GM12878 (cell line): ENCODE data around the gene SHANK3. TPM values are rescaled to one million over a fixed set of nuclear protein-coding genes. Genes with fewer than 3 reads are reported as not detected.
A peak's percentile ranks its signal among the peaks of the same experiment; 100 is the strongest.

Experiments
- ATAC-seq: fragments of 200-7000 bp; cut with Tn5 transposase; 3 replicates; pipeline ENCODE4 v1.9.1; 2020; ENCODE audit warnings: mild to moderate bottlenecking, moderate library complexity
- BruUV-seq: library from RNA; stranded (reverse); fragments of 400-500 nt; replicated peaks from 2 replicates; lab custom pipeline; 2021; lab: Mats Ljungman, UMichigan
- CTCF ChIA-PET: fragments of 300-600 bp; sonication (Branson Sonifier 250); formaldehyde crosslinking; extraction: SDS; loops from one replicate; lab custom pipeline; 2021; ENCODE audit warnings: inconsistent platforms; lab: Yijun Ruan, JAX
- POLR2A ChIA-PET: fragments of 350-600 bp; formaldehyde crosslinking; extraction: SDS; loops from one replicate; lab custom pipeline; 2021; ENCODE audit warnings: inconsistent platforms; lab: Charles Lee
- RAD21 ChIA-PET: fragments of 300-600 bp; sonication (Branson Sonifier 250); formaldehyde crosslinking; loops from one replicate; lab custom pipeline; 2023; ENCODE audit warnings: antibody characterized with exemption; ENCODE audit not compliant: unreplicated experiment; lab: Charles Lee
- SMC1A ChIA-PET: fragments of 300-600 bp; sonication (Branson Sonifier 250); formaldehyde crosslinking; loops from one replicate; lab custom pipeline; 2023; ENCODE audit not compliant: unreplicated experiment, uncharacterized antibody; lab: Charles Lee
- DNase-seq: peaks from one replicate; pipeline ENCODE4 v3.0.0-alpha.2; 2011; ENCODE audit warnings: low read depth, low spot score
- FAIRE-seq: peaks from 3 replicates; lab custom pipeline; 2011; peaks lifted over from hg19 to GRCh38; lab: Jason Lieb, UNC
- H2AFZ ChIP-seq: 2 replicates; pipeline ENCODE4 v1.6.0; 2011; ENCODE audit warnings: low read depth, low read length, control low read depth; ENCODE audit not compliant: control insufficient read depth
- H3K27ac ChIP-seq: 2 replicates; pipeline ENCODE4 v1.5.1; 2011; ENCODE audit warnings: control low read depth; ENCODE audit not compliant: control insufficient read depth, insufficient read depth
- H3K27me3 ChIP-seq, 2 experiments: replicated peaks in 1 of 2; 2 replicates each; pipeline versions ENCODE4 v1.6.0 to v1.6.1; 2011; ENCODE audit warnings: low read length in 1 of 2; ENCODE audit not compliant: control insufficient read depth in 2 of 2, insufficient read depth in 2 of 2
- H3K36me3 ChIP-seq, 2 experiments: 2 replicates each; pipeline ENCODE4 v1.5.1; 2011; ENCODE audit warnings: low read length in 1 of 2; ENCODE audit not compliant: control insufficient read depth in 2 of 2, insufficient read depth in 2 of 2
- H3K4me1 ChIP-seq: 2 replicates; pipeline ENCODE4 v1.6.1; 2011; ENCODE audit warnings: mild to moderate bottlenecking, low read length, moderate library complexity, mixed read lengths; ENCODE audit not compliant: control insufficient read depth, insufficient read depth
- H3K4me2 ChIP-seq: 2 replicates; pipeline ENCODE4 v1.6.0; 2011; ENCODE audit warnings: control low read depth; ENCODE audit not compliant: control insufficient read depth, insufficient read depth
- H3K4me3 ChIP-seq: fragments of 200-600 bp; sonication (generic); 2 replicates; pipeline ENCODE4 v1.5.1; 2016
- H3K79me2 ChIP-seq: 2 replicates; pipeline ENCODE4 v1.6.0; 2011; ENCODE audit warnings: low read length; ENCODE audit not compliant: control insufficient read depth, insufficient read depth
- H3K9ac ChIP-seq: 2 replicates; pipeline ENCODE4 v1.8.0; 2011; ENCODE audit warnings: low read length, control low read depth, mixed read lengths; ENCODE audit not compliant: control insufficient read depth, insufficient read depth
- H3K9me3 ChIP-seq: replicated peaks from 3 replicates; pipeline ENCODE4 v1.5.1; 2011; ENCODE audit warnings: mild to moderate bottlenecking, low read length; ENCODE audit not compliant: control insufficient read depth, insufficient read depth
- H4K20me1 ChIP-seq: 2 replicates; pipeline ENCODE4 v1.6.0; 2011; ENCODE audit not compliant: control insufficient read depth, insufficient read depth
- CBFB ChIP-seq: IDR thresholded peaks from 2 replicates; pipeline ENCODE4 v1.6.1; 2016; ENCODE audit warnings: antibody characterized with exemption, low read depth
- EGR1 ChIP-seq, 2 experiments: IDR thresholded peaks; 1 replicate in 1 of 2; 2 replicates in 1 of 2; pipeline ENCODE4 v1.6.1; 2011 to 2012; ENCODE audit warnings: low read depth in 2 of 2, low read length in 2 of 2, borderline replicate concordance in 1 of 2, mild to moderate bottlenecking in 1 of 2, moderate library complexity in 1 of 2
- ESRRA ChIP-seq: IDR thresholded peaks from 2 replicates; pipeline ENCODE4 v1.6.1; 2012; ENCODE audit warnings: mild to moderate bottlenecking, low read length, improper control_type of control experiment
- EZH2 ChIP-seq: IDR thresholded peaks from 2 replicates; pipeline ENCODE4 v1.6.1; 2012; ENCODE audit warnings: low read depth, mild to moderate bottlenecking, control low read depth, inconsistent platforms, low read length, borderline replicate concordance; ENCODE audit not compliant: control insufficient read depth
- RCOR1 ChIP-seq: conservative IDR thresholded peaks from 2 replicates; pipeline ENCODE4 v1.6.1; 2012; ENCODE audit warnings: low read depth, low read length, improper control_type of control experiment
- STAT1 ChIP-seq: fragments of 450-650 bp; conservative IDR thresholded peaks from 2 replicates; pipeline ENCODE4 v1.6.1; 2014; ENCODE audit warnings: antibody characterized with exemption, mild to moderate bottlenecking
- SUPT20H ChIP-seq: IDR thresholded peaks from 2 replicates; pipeline ENCODE4 v1.6.1; 2011; ENCODE audit warnings: low read depth, mild to moderate bottlenecking, low read length, moderate library complexity, borderline replicate concordance; ENCODE audit not compliant: control insufficient read depth
- SUZ12 ChIP-seq: fragments of 200-600 bp; sonication (generic); IDR thresholded peaks from one replicate; pipeline ENCODE4 v1.6.1; 2018; ENCODE audit warnings: antibody characterized with exemption, mild to moderate bottlenecking; ENCODE audit not compliant: unreplicated experiment
- ZNF384 ChIP-seq: IDR thresholded peaks from 2 replicates; pipeline ENCODE4 v1.6.1; 2012; ENCODE audit warnings: low read depth, mild to moderate bottlenecking, low read length, improper control_type of control experiment, borderline replicate concordance
- WGBS: methylation state at CpG from one replicate; pipeline ENCODE4 v1.1.6; 2016; ENCODE audit warnings: low lambda C conversion rate; ENCODE audit not compliant: insufficient replicate concordance, insufficient coverage; ENCODE audit errors: missing lambda C conversion rate; 5-methylcytosine and 5-hydroxymethylcytosine counted together
- in situ Hi-C: fragments of 300-500 bp; cut with MboI; formaldehyde crosslinking; loops from 9 replicates; pipeline ENCODE4 v1.14.3; 2018; ENCODE audit warnings: mixed read lengths
- intact Hi-C: fragments of 100-400 bp; cut with micrococcal nuclease; formaldehyde crosslinking; loops from one replicate; pipeline ENCODE4 v1.14.2; 2022; ENCODE audit not compliant: unreplicated experiment
- polyA plus RNA-seq, 11 experiments: library from polyadenylated mRNA; depleted of rRNA in 4 of 11; unstranded in 6 of 11; stranded (reverse) in 5 of 11; fragments of >200 nt; fragmentation: Nextera tagmentation in 4 of 11; fragmentation: Illumina TruSeq in 1 of 11; extraction: Ambion mirVana in 4 of 11; extraction: Trizol in 1 of 11; gene quantifications; 1 replicate in 1 of 11; 2 replicates in 10 of 11; pipeline versions ENCODE4 v1.2.1 to v1.2.3, GENCODE V29; 2011 to 2016; ENCODE audit warnings: inconsistent platforms in 2 of 11, missing spikeins in 2 of 11, low read depth in 1 of 11
- total RNA-seq, 4 experiments: library from RNA; depleted of rRNA in 3 of 4; stranded (reverse); fragments of >200 nt in 3 of 4; fragmentation: Illumina TruSeq in 1 of 4; extraction: Trizol in 1 of 4; gene quantifications; 2 replicates each; pipeline versions ENCODE4 v1.2.1 to v1.2.3, GENCODE V29; 2013 to 2021
- TF ChIP-seq, protein P1 (sequence below): IDR thresholded peaks from 2 replicates; pipeline ENCODE4 v1.6.1; 2012; ENCODE audit warnings: low read depth, low read length, improper control_type of control experiment

The SHANK3 gene
- total and polyA plus RNA-seq, 10 of the 15 experiments (the other 5 are each of a cell fraction or from before 2014, with no cell fraction given), result under 0.01 to 0.10 (median 0.05) TPM; not detected in 6

DNA sequence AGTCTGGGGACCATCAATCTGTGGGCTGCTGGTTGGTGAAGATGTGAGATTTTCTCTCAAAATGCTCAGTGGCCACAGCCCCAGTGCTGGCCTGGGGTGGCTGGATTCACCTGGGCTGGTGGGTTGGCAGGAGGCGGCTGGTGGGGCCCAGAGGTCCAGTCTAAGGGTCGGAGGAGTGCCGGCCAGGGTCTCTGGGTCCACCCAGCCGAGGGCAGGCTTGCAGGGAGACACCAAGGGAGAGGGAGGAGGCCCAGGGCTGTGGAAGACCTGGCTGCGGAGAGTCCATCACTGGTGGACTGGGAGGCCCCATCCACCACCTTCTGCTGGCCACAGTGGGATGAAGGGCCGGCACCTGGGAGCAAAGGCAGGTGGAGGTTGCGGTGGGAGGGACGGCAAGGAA, 582 bp upstream of the SHANK3 start (continued):
- TF ChIP-seq, protein P1, sequence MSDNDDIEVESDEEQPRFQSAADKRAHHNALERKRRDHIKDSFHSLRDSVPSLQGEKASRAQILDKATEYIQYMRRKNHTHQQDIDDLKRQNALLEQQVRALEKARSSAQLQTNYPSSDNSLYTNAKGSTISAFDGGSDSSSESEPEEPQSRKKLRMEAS, result no peak
- TF ChIP-seq SUPT20H (no peak), CBFB (no peak)

DNA sequence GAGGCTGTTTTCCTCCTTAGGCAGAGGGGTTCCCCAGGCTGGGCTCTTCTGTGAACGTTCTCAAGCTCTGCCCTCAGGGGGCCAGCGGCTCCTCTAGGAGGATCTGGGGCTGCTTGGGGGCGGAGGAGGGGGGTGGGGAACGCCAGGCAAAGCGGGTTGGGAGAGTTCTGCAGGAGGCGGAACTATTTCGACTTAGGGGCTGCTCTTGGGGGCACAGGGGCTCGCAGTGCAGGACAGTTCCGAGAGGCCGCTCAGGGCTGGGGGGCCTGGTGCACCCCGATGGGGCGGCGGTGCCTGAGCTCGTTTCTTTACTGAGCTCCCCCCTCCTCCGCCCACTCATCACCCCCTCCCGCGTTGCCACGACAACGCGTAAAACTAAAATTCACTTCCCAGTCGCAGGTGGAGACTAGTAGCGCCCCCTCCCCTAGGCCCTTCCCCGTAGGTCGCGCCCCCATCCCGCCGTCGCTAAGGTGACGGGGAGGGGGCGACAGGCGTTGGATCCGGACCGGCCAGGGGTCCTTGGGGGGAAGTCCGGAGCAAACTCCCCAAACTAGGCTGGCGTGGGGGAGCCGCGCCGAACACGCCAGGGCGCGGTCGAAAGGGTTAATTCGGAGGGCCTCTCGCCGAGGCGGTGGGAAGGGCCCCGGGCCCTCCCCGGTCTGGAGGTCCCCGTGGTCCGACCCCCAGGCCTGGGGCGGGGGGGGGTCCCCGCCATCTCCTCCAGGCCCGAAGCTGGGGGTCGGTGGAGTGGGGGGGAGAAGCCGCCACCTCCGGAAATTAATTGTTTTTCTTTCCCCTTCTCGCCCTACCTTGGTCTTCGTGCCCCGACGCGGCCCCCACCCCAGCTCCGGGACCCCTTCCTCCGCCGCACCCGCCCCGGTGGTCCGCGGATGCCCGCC, 857 bp downstream of the SHANK3 start:
- no peak for TF ChIP-seq ESRRA
- no peak for TF ChIP-seq EZH2
- TF ChIP-seq SUZ12, result peak; percentile 60
- no peak for TF ChIP-seq STAT1
- peak in 1 of 2 experiments; percentile 48; a peak in 1 of 3 replicates for TF ChIP-seq EGR1 (IDR thresholded peaks at IDR 0.05; ENCODE audit: borderline replicate concordance in 1 of 2, low read depth in 2 of 2, low read length in 2 of 2)
- no peak for TF ChIP-seq RCOR1
- TF ChIP-seq ZNF384, result no peak
- ATAC-seq (no peak), DNase-seq (no peak), FAIRE-seq (no peak)
- POLR2A ChIA-PET, result no interaction called here
- Histone ChIP-seq H3K27ac (no peak overlapping the region), H3K9ac (no peak overlapping the region), H3K79me2 (no peaks in the 10 kb centered on the region), H2AFZ (no peak overlapping the region), H3K27me3 (peaks cover 8 to 12% of the 10 kb centered on the region in 2 experiments), H3K4me2 (peak overlapping the region; percentile 42; the same call in 1 of the 2 replicates), H4K20me1 (no peaks in the 10 kb centered on the region), H3K9me3 (no peaks in the 10 kb centered on the region), H3K4me1 (no peaks in the 10 kb centered on the region), H3K4me3 (no peak overlapping the region), H3K36me3 (no peaks in the 10 kb centered on the region)
- SMC1A ChIA-PET, result no interaction called here
- intact Hi-C loops, result no loop called here
- 4% methylated on average over 40 of the region's 69 CpGs for WGBS
- CTCF ChIA-PET, result no interaction called here
- in situ Hi-C loops, result no loop called here
- RAD21 ChIA-PET, result no interaction called here
- no TSS peak for BruUV-seq
